Measurements from ENCODE around the gene DERL3. TPM values are rescaled to one million over a fixed set of nuclear protein-coding genes. Genes with fewer than 3 reads are reported as not detected.

Gene DERL3
- total RNA-seq, 1 experiment from 2014 or later = not detected

- Histone ChIP-seq H3K4me3 (peak overlapping the region; percentile 55), H3K36me3 (no peaks in the 10 kb centered on the region), H3K27ac (no peak overlapping the region), H3K27me3 (no peaks in the 10 kb centered on the region), H3K4me1 (peaks cover 10% of the 10 kb centered on the region), H3K9me3 (replicated peaks) (no peaks in the 10 kb centered on the region)
- no peak for DNase-seq
These were observed 18.2 kb upstream of the DERL3 start for GRCh38 chr22:23856721-23857605.

GRCh38 chr22:23850136-23850611 is 11.4 kb upstream of the DERL3 start:
- Histone ChIP-seq H3K27me3 (no peaks in the 10 kb centered on the region), H3K27ac (no peak overlapping the region), H3K4me3 (no peak overlapping the region), H3K9me3 (replicated peaks) (no peaks in the 10 kb centered on the region), H3K4me1 (peaks cover 25% of the 10 kb centered on the region), H3K36me3 (no peaks in the 10 kb centered on the region)
- DNase-seq = no peak

- DNase-seq = peak; percentile 79 to 84
- Histone ChIP-seq H3K27ac (no peak overlapping the region), H3K9me3 (replicated peaks) (no peaks in the 10 kb centered on the region), H3K36me3 (no peaks in the 10 kb centered on the region), H3K27me3 (no peaks in the 10 kb centered on the region), H3K4me1 (peaks cover 32% of the 10 kb centered on the region), H3K4me3 (no peak overlapping the region)
These were observed 10.5 kb upstream of the DERL3 start for GRCh38 chr22:23849009-23850006.

- peaks cover 43% of the 10 kb centered on the region for H3K4me1 ChIP-seq
- H3K27ac ChIP-seq = no peak overlapping the region
- H3K36me3 ChIP-seq = no peaks in the 10 kb centered on the region
- no peaks in the 10 kb centered on the region for H3K9me3 ChIP-seq (replicated peaks)
- no peaks in the 10 kb centered on the region for H3K27me3 ChIP-seq
- H3K4me3 ChIP-seq = no peak overlapping the region
- no peak for DNase-seq
These were observed 9.4 kb upstream of the DERL3 start for GRCh38 chr22:23847991-23848864.

- Histone ChIP-seq H3K27ac (no peak overlapping the region), H3K36me3 (no peaks in the 10 kb centered on the region), H3K4me1 (peaks cover 51% of the 10 kb centered on the region), H3K9me3 (replicated peaks) (no peaks in the 10 kb centered on the region), H3K27me3 (no peaks in the 10 kb centered on the region), H3K4me3 (no peak overlapping the region)
- DNase-seq = no peak
These were observed 8.6 kb upstream of the DERL3 start for GRCh38 chr22:23847310-23847920.

- no peak for DNase-seq
- Histone ChIP-seq H3K4me3 (no peak overlapping the region), H3K27me3 (no peaks in the 10 kb centered on the region), H3K27ac (peak overlapping the region; percentile 76), H3K4me1 (peaks cover 64% of the 10 kb centered on the region), H3K9me3 (replicated peaks) (no peaks in the 10 kb centered on the region), H3K36me3 (no peaks in the 10 kb centered on the region)
These were observed 7.3 kb upstream of the DERL3 start for GRCh38 chr22:23846081-23846469.

GRCh38 chr22:23845265-23846080 is 6.7 kb upstream of the DERL3 start:
- Histone ChIP-seq H3K36me3 (no peaks in the 10 kb centered on the region), H3K27me3 (no peaks in the 10 kb centered on the region), H3K27ac (peak overlapping the region; percentile 76), H3K9me3 (replicated peaks) (no peaks in the 10 kb centered on the region), H3K4me3 (no peak overlapping the region), H3K4me1 (peaks cover 64% of the 10 kb centered on the region)
- DNase-seq = peak in 1 of 2 experiments; percentile 38

GRCh38 chr22:23844739-23845202 is 6.0 kb upstream of the DERL3 start:
- H3K4me3 ChIP-seq = no peak overlapping the region
- no peaks in the 10 kb centered on the region for H3K36me3 ChIP-seq
- H3K27ac ChIP-seq = peak overlapping the region; percentile 76
- DNase-seq = no peak
- H3K4me1 ChIP-seq = peaks cover 64% of the 10 kb centered on the region
- no peaks in the 10 kb centered on the region for H3K27me3 ChIP-seq
- H3K9me3 ChIP-seq (replicated peaks) = no peaks in the 10 kb centered on the region

GRCh38 chr22:23842599-23842998 is 3.8 kb upstream of the DERL3 start:
- Histone ChIP-seq H3K4me3 (peak overlapping the region; percentile 14; the same call in 1 of the 2 replicates), H3K36me3 (peaks cover 11% of the 10 kb centered on the region), H3K4me1 (peaks cover 58% of the 10 kb centered on the region), H3K9me3 (replicated peaks) (no peaks in the 10 kb centered on the region), H3K27me3 (no peaks in the 10 kb centered on the region), H3K27ac (peak overlapping the region; percentile 54)
- DNase-seq = peak in 1 of 2 experiments; percentile 31

- Histone ChIP-seq H3K27me3 (no peaks in the 10 kb centered on the region), H3K36me3 (peaks cover 15% of the 10 kb centered on the region), H3K4me3 (peak overlapping the region; percentile 14), H3K9me3 (replicated peaks) (no peaks in the 10 kb centered on the region), H3K4me1 (peaks cover 55% of the 10 kb centered on the region), H3K27ac (peak overlapping the region; percentile 54)
- peak; percentile 76 to 81 for DNase-seq
These were observed 3.1 kb upstream of the DERL3 start for GRCh38 chr22:23841736-23842445.

GRCh38 chr22:23841292-23841691 is 2.5 kb upstream of the DERL3 start:
- Histone ChIP-seq H3K27me3 (no peaks in the 10 kb centered on the region), H3K4me3 (no peak overlapping the region), H3K9me3 (replicated peaks) (no peaks in the 10 kb centered on the region), H3K36me3 (peaks cover 21% of the 10 kb centered on the region), H3K27ac (peak overlapping the region; percentile 54), H3K4me1 (peaks cover 51% of the 10 kb centered on the region)
- no peak for DNase-seq

- H3K27ac ChIP-seq = no peak overlapping the region
- peaks cover 34% of the 10 kb centered on the region for H3K36me3 ChIP-seq
- H3K4me3 ChIP-seq = no peak overlapping the region
- H3K27me3 ChIP-seq = no peaks in the 10 kb centered on the region
- H3K4me1 ChIP-seq = peaks cover 38% of the 10 kb centered on the region
- DNase-seq = no peak
- H3K9me3 ChIP-seq (replicated peaks) = no peaks in the 10 kb centered on the region
These were observed 1.2 kb upstream of the DERL3 start for GRCh38 chr22:23840026-23840425.

Data from SJCRH30 (cell line).